Fibroblast of lung (primary cell): ENCODE measurements around the gene LFNG. TPM values are rescaled to one million over a fixed set of nuclear protein-coding genes. Genes with fewer than 3 reads are reported as not detected.

Experiments used
- DNase-seq, 2 donors: peaks; one replicate each; pipeline versions ENCODE4 v3.0.0 to v3.0.0-alpha.2; 2010; ENCODE audit warnings: low read depth in 2 of 2
- H2AFZ ChIP-seq: 2 replicates; pipeline ENCODE4 v1.5.1; 2012; ENCODE audit warnings: low read length, control low read depth, inconsistent platforms
- H3K27ac ChIP-seq: 2 replicates; pipeline ENCODE4 v1.5.1; 2011; ENCODE audit warnings: low read length, control low read depth; ENCODE audit not compliant: insufficient read depth
- H3K27me3 ChIP-seq: 2 replicates; pipeline ENCODE4 v1.5.1; 2011; ENCODE audit warnings: mild to moderate bottlenecking, low read length; ENCODE audit not compliant: control insufficient read depth, insufficient read depth
- H3K36me3 ChIP-seq: 2 replicates; pipeline ENCODE4 v1.5.1; 2011; ENCODE audit warnings: low read length; ENCODE audit not compliant: control insufficient read depth, insufficient read depth
- H3K4me1 ChIP-seq: 2 replicates; pipeline ENCODE4 v1.5.1; 2011; ENCODE audit warnings: low read length; ENCODE audit not compliant: control insufficient read depth, insufficient read depth; ENCODE audit errors: extremely low read depth
- H3K4me2 ChIP-seq: 2 replicates; pipeline ENCODE4 v1.5.1; 2011; ENCODE audit warnings: low read length, control low read depth; ENCODE audit not compliant: insufficient read depth; ENCODE audit errors: extremely low read depth
- H3K4me3 ChIP-seq, 4 experiments: fragments of 200-600 bp in 1 of 4; sonication (generic) in 1 of 4; replicated peaks in 1 of 4; 2 replicates each; pipeline ENCODE4 v1.5.1; 2011 to 2016; ENCODE audit warnings: low read length in 4 of 4, low read depth in 3 of 4, mild to moderate bottlenecking in 3 of 4, control low read depth in 2 of 4, inconsistent platforms in 1 of 4, mixed read lengths in 1 of 4; ENCODE audit not compliant: insufficient read depth in 1 of 4; ENCODE audit errors: control extremely low read depth in 1 of 4
- H3K79me2 ChIP-seq: 2 replicates; pipeline ENCODE4 v1.5.1; 2012; ENCODE audit warnings: mild to moderate bottlenecking, low read length, inconsistent platforms; ENCODE audit not compliant: control insufficient read depth, insufficient read depth
- H3K9ac ChIP-seq: 2 replicates; pipeline ENCODE4 v1.5.1; 2011; ENCODE audit warnings: mild to moderate bottlenecking, low read length, control low read depth; ENCODE audit not compliant: insufficient read depth
- H3K9me3 ChIP-seq: 2 replicates; pipeline ENCODE4 v1.5.1; 2012; ENCODE audit warnings: low read depth, low read length; ENCODE audit not compliant: control insufficient read depth, insufficient read depth
- H4K20me1 ChIP-seq: 2 replicates; pipeline ENCODE4 v1.5.1; 2011; ENCODE audit warnings: low read length; ENCODE audit not compliant: control insufficient read depth, insufficient read depth; ENCODE audit errors: extremely low read depth
- CTCF ChIP-seq, 2 donors: IDR thresholded peaks in 1 of 2; conservative IDR thresholded peaks in 1 of 2; 1 replicate in 1 of 2; 2 replicates in 1 of 2; pipeline ENCODE4 v1.5.1; 2011 to 2012; ENCODE audit warnings: low read length in 2 of 2, control low read depth in 1 of 2, inconsistent platforms in 1 of 2, low read depth in 1 of 2, mild to moderate bottlenecking in 1 of 2
- EZH2 ChIP-seq: IDR thresholded peaks from 2 replicates; pipeline ENCODE4 v1.5.1; 2012; ENCODE audit warnings: low read length, control low read depth, mild to moderate bottlenecking; ENCODE audit errors: missing control alignments
- polyA plus RNA-seq, 2 donors: library from polyadenylated mRNA; depleted of rRNA in 1 of 2; stranded (reverse) in 1 of 2; unstranded in 1 of 2; fragments of >200 nt; gene quantifications; 2 replicates each; pipeline ENCODE4 v1.2.1, GENCODE V29; 2011 to 2012; ENCODE audit warnings: missing spikeins in 1 of 2
- total RNA-seq: library from RNA; depleted of rRNA; stranded (reverse); fragments of >200 nt; gene quantifications from 2 replicates; pipeline ENCODE4 v1.2.1, GENCODE V29; 2014

The LFNG gene
- total and polyA plus RNA-seq, 2 donors (not counting 1 experiment from before 2014, with no cell fraction given) = 0.33 to 3.5 TPM

GRCh38 chr7:2542916-2543871, 23.6 kb downstream of the LFNG start:
- Histone ChIP-seq H3K36me3 (peaks cover 33% of the 10 kb centered on the region), H3K4me1 (no peaks in the 10 kb centered on the region), H2AFZ (no peak overlapping the region), H3K9ac (no peak overlapping the region), H4K20me1 (no peaks in the 10 kb centered on the region), H3K9me3 (no peaks in the 10 kb centered on the region), H3K4me3 (no peak overlapping the region), H3K4me2 (no peak overlapping the region), H3K79me2 (no peaks in the 10 kb centered on the region), H3K27ac (no peak overlapping the region), H3K27me3 (no peaks in the 10 kb centered on the region)
- no peak for TF ChIP-seq EZH2
- TF ChIP-seq CTCF (conservative IDR thresholded peaks at IDR 0.05 in 1 of 2, IDR thresholded peaks at IDR 0.05 in 1 of 2; ENCODE audit: low read depth in 1 of 2, low read length in 2 of 2) = no peak
- DNase-seq = no peak

GRCh38 chr7:2544541-2545188, 25.1 kb downstream of the LFNG start:
- no peaks in the 10 kb centered on the region for H4K20me1 ChIP-seq
- H3K27me3 ChIP-seq = no peaks in the 10 kb centered on the region
- H3K9ac ChIP-seq = no peak overlapping the region
- H3K4me2 ChIP-seq = no peak overlapping the region
- H3K36me3 ChIP-seq = peaks cover 23% of the 10 kb centered on the region
- no peaks in the 10 kb centered on the region for H3K9me3 ChIP-seq
- TF ChIP-seq CTCF (conservative IDR thresholded peaks at IDR 0.05 in 1 of 2, IDR thresholded peaks at IDR 0.05 in 1 of 2; ENCODE audit: low read depth in 1 of 2, low read length in 2 of 2) (no peak), EZH2 (no peak)
- no peak for DNase-seq
- no peak overlapping the region for H2AFZ ChIP-seq
- H3K79me2 ChIP-seq = no peaks in the 10 kb centered on the region
- H3K4me1 ChIP-seq = no peaks in the 10 kb centered on the region
- H3K4me3 ChIP-seq = no peak overlapping the region
- no peak overlapping the region for H3K27ac ChIP-seq

GRCh38 chr7:2545746-2546425, 26.3 kb downstream of the LFNG start:
- no peak overlapping the region for H3K4me3 ChIP-seq
- DNase-seq = no peak
- peaks cover 25% of the 10 kb centered on the region for H3K36me3 ChIP-seq
- H3K4me2 ChIP-seq = no peak overlapping the region
- no peaks in the 10 kb centered on the region for H3K4me1 ChIP-seq
- H3K27ac ChIP-seq = no peak overlapping the region
- no peaks in the 10 kb centered on the region for H3K27me3 ChIP-seq
- no peak overlapping the region for H3K9ac ChIP-seq
- no peaks in the 10 kb centered on the region for H3K9me3 ChIP-seq
- no peak overlapping the region for H2AFZ ChIP-seq
- H4K20me1 ChIP-seq = no peaks in the 10 kb centered on the region
- no peaks in the 10 kb centered on the region for H3K79me2 ChIP-seq
- no peak for TF ChIP-seq EZH2
- no peak for TF ChIP-seq CTCF (conservative IDR thresholded peaks at IDR 0.05 in 1 of 2, IDR thresholded peaks at IDR 0.05 in 1 of 2; ENCODE audit: low read depth in 1 of 2, low read length in 2 of 2)
